Panc1 (cell line): ENCODE data around the gene CHN1. TPM values are rescaled to one million over a fixed set of nuclear protein-coding genes. Genes with fewer than 3 reads are reported as not detected.

ENCODE experiments used
- ATAC-seq: fragments of 200-7000 bp; cut with Tn5 transposase; 2 replicates; pipeline ENCODE4 v1.9.1; 2020; ENCODE audit warnings: mild to moderate bottlenecking, moderate library complexity
- BruUV-seq: library from RNA; stranded (reverse); fragments of 400-500 nt; replicated peaks from 2 replicates; lab custom pipeline; 2021; lab: Mats Ljungman, UMichigan
- CTCF ChIA-PET: fragments of 300-600 bp; sonication (Branson Sonifier 250); formaldehyde crosslinking; loops from one replicate; lab custom pipeline; 2022; ENCODE audit warnings: antibody characterized with exemption; lab: Charles Lee
- POLR2A ChIA-PET: fragments of 300-600 bp; sonication (Branson Sonifier 250); formaldehyde crosslinking; loops from one replicate; lab custom pipeline; 2022; ENCODE audit warnings: antibody characterized with exemption; lab: Charles Lee
- DNase-seq: peaks from one replicate; pipeline ENCODE4 v3.0.0-alpha.2; 2010; ENCODE audit warnings: low read depth, low spot score
- H3K27ac ChIP-seq: 2 replicates; pipeline ENCODE4 v1.5.1; 2011; ENCODE audit warnings: mild to moderate bottlenecking, low read length, inconsistent platforms
- H3K27me3 ChIP-seq: fragments of 200-500 bp; sonication (Bioruptor generic); 2 replicates; pipeline ENCODE4 v1.6.0; 2014; ENCODE audit warnings: low read length, inconsistent platforms; ENCODE audit not compliant: control insufficient read depth, insufficient read depth
- H3K36me3 ChIP-seq: fragments of 200-500 bp; sonication (Bioruptor generic); 2 replicates; pipeline ENCODE4 v1.5.1; 2014; ENCODE audit warnings: inconsistent platforms, mild to moderate bottlenecking, low read length, moderate library complexity; ENCODE audit not compliant: control insufficient read depth, insufficient read depth
- H3K4me1 ChIP-seq: 2 replicates; pipeline ENCODE4 v1.5.1; 2011; ENCODE audit warnings: inconsistent platforms, mild to moderate bottlenecking, low read length, moderate library complexity; ENCODE audit not compliant: control insufficient read depth, insufficient read depth
- H3K4me3 ChIP-seq, 2 experiments: 2 replicates each; pipeline ENCODE4 v1.5.1; 2011 to 2012; ENCODE audit warnings: low read depth in 2 of 2, low read length in 2 of 2, mild to moderate bottlenecking in 2 of 2, inconsistent platforms in 1 of 2, moderate library complexity in 1 of 2
- H3K9me3 ChIP-seq: fragments of 200-500 bp; sonication (Bioruptor generic); 2 replicates; pipeline ENCODE4 v1.5.1; 2014; ENCODE audit warnings: low read depth, mild to moderate bottlenecking, inconsistent platforms, low read length, moderate library complexity; ENCODE audit not compliant: control insufficient read depth, insufficient read depth
- POLR2AphosphoS5 ChIP-seq: IDR thresholded peaks from 2 replicates; pipeline ENCODE4 v1.6.1; 2012; ENCODE audit warnings: mild to moderate bottlenecking, low read depth, low read length, moderate library complexity
- TCF7L2 ChIP-seq: IDR thresholded peaks from 2 replicates; pipeline ENCODE4 v1.6.1; 2011; ENCODE audit warnings: mild to moderate bottlenecking, low read depth, low read length, inconsistent platforms
- in situ Hi-C: cut with HindIII; loops from 2 replicates; pipeline ENCODE4 v1.10.0; 2016; ENCODE audit warnings: low sequenced_read_pairs, low pct_unique_long_range_greater_than_20kb
- intact Hi-C: fragments of 100-400 bp; cut with micrococcal nuclease; formaldehyde crosslinking; loops from one replicate; pipeline ENCODE4 v1.10.0; 2022; ENCODE audit not compliant: unreplicated experiment
- total RNA-seq: library from RNA; stranded (reverse); gene quantifications from one replicate; pipeline ENCODE4 v1.2.1, GENCODE V29; 2021; ENCODE audit not compliant: unreplicated experiment
- TF ChIP-seq, protein P1 (sequence below), 2 experiments: IDR thresholded peaks; 2 replicates each; pipeline ENCODE4 v1.6.1; 2011 to 2012; ENCODE audit warnings: low read depth in 2 of 2, control low read depth in 1 of 2, low read length in 1 of 2, mild to moderate bottlenecking in 1 of 2, moderate library complexity in 1 of 2; ENCODE audit not compliant: insufficient read depth in 1 of 2
- TF ChIP-seq, protein P2 (sequence below): fragments of 450-650 bp; IDR thresholded peaks from 2 replicates; pipeline ENCODE4 v1.5.1; 2017; ENCODE audit warnings: mild to moderate bottlenecking

Gene CHN1
- total RNA-seq, 1 experiment from 2014 or later, result 20.8 TPM

DNA sequence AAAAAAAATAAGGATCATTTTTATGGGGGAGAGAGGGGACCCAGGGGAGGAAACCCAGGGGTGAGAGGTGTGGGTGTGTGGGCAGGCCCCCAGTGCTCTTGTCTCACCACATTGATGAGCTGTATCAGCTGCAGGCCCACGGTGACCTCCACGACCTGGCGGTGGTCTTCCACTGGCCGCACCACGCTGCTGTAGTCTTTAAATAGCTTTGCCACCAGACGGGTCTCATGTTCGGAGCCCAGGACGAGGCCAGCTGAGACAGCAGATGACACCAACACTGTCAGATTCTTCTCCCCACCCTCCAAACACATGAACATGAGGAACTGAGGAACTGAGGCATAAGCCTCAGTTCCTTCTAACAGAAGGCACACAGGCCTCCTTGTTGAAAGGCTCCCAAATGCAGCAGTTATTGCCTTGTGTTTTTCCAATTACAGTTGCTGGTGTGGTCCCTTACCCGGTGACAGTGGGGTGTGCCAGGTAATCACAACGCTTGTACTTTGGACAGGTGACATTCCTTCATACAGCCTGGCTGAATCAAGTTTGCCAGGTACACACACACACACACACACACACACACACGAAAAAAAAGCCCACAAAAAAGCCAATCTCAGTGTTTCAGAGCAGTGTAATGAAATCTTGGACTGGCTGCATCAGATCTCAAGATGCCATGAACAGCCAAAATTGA, 245.7 kb downstream of the CHN1 start:
- no peak for DNase-seq
- Histone ChIP-seq H3K4me3 (no peak overlapping the region), H3K4me1 (no peaks in the 10 kb centered on the region), H3K9me3 (no peaks in the 10 kb centered on the region), H3K36me3 (no peaks in the 10 kb centered on the region), H3K27ac (no peak overlapping the region), H3K27me3 (no peaks in the 10 kb centered on the region)
- CTCF ChIA-PET, result no interaction called here
- in situ Hi-C loops (no loop called here), intact Hi-C loops (no loop called here)
- TF ChIP-seq, protein P1, sequence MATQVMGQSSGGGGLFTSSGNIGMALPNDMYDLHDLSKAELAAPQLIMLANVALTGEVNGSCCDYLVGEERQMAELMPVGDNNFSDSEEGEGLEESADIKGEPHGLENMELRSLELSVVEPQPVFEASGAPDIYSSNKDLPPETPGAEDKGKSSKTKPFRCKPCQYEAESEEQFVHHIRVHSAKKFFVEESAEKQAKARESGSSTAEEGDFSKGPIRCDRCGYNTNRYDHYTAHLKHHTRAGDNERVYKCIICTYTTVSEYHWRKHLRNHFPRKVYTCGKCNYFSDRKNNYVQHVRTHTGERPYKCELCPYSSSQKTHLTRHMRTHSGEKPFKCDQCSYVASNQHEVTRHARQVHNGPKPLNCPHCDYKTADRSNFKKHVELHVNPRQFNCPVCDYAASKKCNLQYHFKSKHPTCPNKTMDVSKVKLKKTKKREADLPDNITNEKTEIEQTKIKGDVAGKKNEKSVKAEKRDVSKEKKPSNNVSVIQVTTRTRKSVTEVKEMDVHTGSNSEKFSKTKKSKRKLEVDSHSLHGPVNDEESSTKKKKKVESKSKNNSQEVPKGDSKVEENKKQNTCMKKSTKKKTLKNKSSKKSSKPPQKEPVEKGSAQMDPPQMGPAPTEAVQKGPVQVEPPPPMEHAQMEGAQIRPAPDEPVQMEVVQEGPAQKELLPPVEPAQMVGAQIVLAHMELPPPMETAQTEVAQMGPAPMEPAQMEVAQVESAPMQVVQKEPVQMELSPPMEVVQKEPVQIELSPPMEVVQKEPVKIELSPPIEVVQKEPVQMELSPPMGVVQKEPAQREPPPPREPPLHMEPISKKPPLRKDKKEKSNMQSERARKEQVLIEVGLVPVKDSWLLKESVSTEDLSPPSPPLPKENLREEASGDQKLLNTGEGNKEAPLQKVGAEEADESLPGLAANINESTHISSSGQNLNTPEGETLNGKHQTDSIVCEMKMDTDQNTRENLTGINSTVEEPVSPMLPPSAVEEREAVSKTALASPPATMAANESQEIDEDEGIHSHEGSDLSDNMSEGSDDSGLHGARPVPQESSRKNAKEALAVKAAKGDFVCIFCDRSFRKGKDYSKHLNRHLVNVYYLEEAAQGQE (IDR thresholded peaks at IDR 0.05; ENCODE audit: insufficient read depth in 1 of 2, low read depth in 2 of 2, low read length in 1 of 2), result no peak
- no TSS peak for BruUV-seq
- POLR2A ChIA-PET, result no interaction called here
- ATAC-seq, result no peak

DNA sequence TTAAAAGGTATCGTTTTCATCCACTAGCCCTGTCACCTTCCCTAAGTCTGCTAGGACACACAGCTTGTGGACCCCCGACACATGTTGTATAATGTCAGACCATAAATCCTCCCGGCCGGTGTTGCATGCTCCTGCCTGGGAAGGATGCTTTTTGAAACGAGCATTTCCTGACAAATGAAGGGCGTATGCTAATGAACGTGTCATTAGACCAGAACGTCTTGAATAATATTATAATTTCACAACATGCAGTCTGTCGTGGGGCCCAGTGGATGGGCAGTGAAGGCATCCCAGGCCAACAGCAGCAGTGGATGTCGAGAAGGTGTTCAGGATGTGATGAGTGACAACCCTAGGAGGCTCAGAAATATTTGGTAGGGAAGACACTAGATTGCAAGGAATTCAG, 248.4 kb downstream of the CHN1 start:
- POLR2A ChIA-PET, result no interaction called here
- in situ Hi-C loops (no loop called here), intact Hi-C loops (no loop called here)
- H3K9me3 ChIP-seq, result no peaks in the 10 kb centered on the region
- H3K27me3 ChIP-seq, result no peaks in the 10 kb centered on the region
- H3K36me3 ChIP-seq, result no peaks in the 10 kb centered on the region
- ATAC-seq (no peak), DNase-seq (no peak)
- CTCF ChIA-PET, result no interaction called here
- BruUV-seq, result no TSS peak
- no peak overlapping the region for H3K27ac ChIP-seq
- H3K4me1 ChIP-seq, result no peaks in the 10 kb centered on the region
- TF ChIP-seq POLR2AphosphoS5 (no peak), TCF7L2 (no peak)
- H3K4me3 ChIP-seq, result no peak overlapping the region

DNA sequence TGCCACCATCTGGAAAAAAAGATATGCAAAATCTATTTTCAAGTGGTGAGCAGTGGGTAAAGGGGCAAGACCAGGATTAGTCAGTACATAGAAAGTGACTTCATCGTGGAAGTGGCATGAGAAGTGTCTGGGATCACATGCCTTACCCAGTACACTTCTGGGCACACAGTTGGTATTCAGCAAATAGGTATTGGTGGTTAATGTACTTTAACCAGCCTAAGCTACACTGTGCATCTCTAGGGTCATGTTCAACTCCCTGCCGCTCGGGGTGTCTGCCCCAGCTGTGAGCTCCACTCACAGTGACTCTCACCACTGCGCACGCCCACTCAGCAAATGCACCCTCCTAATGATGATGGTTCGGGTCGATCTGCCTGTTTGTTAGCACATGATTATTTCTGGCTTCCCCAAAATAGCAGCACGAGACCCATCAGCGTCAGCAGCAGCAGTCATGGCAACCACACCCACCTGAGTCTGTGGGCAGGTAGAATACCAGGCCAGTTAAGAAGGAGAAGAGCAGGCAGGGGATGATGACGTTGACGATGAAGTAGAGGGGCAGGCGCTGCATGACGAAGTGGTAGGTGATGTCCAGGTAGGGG, 252.0 kb downstream of the CHN1 start:
- H3K9me3 ChIP-seq, result no peaks in the 10 kb centered on the region
- H3K4me3 ChIP-seq, result no peak overlapping the region
- BruUV-seq, result no TSS peak
- no peaks in the 10 kb centered on the region for H3K4me1 ChIP-seq
- in situ Hi-C loops, result no loop called here
- no peaks in the 10 kb centered on the region; the same call in 1 of the 2 replicates for H3K27me3 ChIP-seq
- no peak overlapping the region for H3K27ac ChIP-seq
- DNase-seq, result no peak
- ChIA-PET POLR2A (no interaction called here), CTCF (no interaction called here)
- H3K36me3 ChIP-seq, result no peaks in the 10 kb centered on the region
- intact Hi-C loops, result no loop called here
- ATAC-seq, result no peak
- TF ChIP-seq TCF7L2, result no peak
- TF ChIP-seq, protein P2, sequence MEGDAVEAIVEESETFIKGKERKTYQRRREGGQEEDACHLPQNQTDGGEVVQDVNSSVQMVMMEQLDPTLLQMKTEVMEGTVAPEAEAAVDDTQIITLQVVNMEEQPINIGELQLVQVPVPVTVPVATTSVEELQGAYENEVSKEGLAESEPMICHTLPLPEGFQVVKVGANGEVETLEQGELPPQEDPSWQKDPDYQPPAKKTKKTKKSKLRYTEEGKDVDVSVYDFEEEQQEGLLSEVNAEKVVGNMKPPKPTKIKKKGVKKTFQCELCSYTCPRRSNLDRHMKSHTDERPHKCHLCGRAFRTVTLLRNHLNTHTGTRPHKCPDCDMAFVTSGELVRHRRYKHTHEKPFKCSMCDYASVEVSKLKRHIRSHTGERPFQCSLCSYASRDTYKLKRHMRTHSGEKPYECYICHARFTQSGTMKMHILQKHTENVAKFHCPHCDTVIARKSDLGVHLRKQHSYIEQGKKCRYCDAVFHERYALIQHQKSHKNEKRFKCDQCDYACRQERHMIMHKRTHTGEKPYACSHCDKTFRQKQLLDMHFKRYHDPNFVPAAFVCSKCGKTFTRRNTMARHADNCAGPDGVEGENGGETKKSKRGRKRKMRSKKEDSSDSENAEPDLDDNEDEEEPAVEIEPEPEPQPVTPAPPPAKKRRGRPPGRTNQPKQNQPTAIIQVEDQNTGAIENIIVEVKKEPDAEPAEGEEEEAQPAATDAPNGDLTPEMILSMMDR, result no peak
- no peak for TF ChIP-seq POLR2AphosphoS5
